Melanocyte of skin (primary cell): ENCODE data around the gene SMG5. TPM values are rescaled to one million over a fixed set of nuclear protein-coding genes. Genes with fewer than 3 reads are reported as not detected.

Experiments
- total RNA-seq, 2 donors: library from RNA; depleted of rRNA; stranded (reverse); fragments of >200 nt; gene quantifications; 2 replicates each; pipeline ENCODE4 v1.2.3, GENCODE V29; 2012

SMG5 gene, protein sequence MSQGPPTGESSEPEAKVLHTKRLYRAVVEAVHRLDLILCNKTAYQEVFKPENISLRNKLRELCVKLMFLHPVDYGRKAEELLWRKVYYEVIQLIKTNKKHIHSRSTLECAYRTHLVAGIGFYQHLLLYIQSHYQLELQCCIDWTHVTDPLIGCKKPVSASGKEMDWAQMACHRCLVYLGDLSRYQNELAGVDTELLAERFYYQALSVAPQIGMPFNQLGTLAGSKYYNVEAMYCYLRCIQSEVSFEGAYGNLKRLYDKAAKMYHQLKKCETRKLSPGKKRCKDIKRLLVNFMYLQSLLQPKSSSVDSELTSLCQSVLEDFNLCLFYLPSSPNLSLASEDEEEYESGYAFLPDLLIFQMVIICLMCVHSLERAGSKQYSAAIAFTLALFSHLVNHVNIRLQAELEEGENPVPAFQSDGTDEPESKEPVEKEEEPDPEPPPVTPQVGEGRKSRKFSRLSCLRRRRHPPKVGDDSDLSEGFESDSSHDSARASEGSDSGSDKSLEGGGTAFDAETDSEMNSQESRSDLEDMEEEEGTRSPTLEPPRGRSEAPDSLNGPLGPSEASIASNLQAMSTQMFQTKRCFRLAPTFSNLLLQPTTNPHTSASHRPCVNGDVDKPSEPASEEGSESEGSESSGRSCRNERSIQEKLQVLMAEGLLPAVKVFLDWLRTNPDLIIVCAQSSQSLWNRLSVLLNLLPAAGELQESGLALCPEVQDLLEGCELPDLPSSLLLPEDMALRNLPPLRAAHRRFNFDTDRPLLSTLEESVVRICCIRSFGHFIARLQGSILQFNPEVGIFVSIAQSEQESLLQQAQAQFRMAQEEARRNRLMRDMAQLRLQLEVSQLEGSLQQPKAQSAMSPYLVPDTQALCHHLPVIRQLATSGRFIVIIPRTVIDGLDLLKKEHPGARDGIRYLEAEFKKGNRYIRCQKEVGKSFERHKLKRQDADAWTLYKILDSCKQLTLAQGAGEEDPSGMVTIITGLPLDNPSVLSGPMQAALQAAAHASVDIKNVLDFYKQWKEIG
- 10 to 100 TPM; 54.4 to 63.6 TPM for total RNA-seq

DNA sequence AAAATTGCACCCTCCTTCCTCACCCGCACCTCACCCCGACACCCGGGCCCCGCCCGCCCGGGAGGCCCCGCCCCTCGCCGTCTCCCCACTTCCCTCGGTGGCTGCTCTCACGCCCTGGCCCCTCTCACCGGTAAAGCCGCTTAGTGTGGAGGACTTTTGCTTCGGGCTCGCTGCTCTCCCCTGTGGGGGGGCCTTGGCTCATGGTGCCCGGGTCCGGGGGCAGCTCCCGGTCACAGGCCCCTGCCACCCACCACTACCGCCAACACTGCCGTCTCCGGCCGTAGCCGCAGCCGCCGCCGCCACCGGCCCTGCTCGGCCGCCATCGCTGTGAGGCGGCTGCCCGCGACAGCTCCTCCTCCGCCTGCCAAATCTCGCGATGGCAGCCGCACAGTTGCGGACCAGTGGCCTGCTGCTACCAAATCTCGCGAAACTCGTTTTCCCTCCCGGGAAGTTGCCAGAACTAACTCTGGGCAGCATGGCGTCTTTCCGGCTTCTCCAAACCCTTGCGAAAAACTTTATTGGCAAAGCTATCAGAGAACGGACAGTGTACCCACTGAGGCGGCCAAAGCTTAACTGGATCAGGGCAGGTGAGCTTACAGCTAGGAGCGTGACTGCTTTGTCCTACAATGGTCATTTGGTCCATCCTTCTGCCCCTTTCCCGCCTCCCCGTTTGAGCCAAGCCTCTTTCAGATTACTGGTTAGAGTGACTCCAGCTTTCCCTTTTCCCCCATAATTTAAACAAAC, at the start of gene SMG5:
Gene SMG5 (minus strand): TSS at position 347 of the 744 bp plus-strand sequence. CDS start 145 bp downstream, at position 202.

DNA sequence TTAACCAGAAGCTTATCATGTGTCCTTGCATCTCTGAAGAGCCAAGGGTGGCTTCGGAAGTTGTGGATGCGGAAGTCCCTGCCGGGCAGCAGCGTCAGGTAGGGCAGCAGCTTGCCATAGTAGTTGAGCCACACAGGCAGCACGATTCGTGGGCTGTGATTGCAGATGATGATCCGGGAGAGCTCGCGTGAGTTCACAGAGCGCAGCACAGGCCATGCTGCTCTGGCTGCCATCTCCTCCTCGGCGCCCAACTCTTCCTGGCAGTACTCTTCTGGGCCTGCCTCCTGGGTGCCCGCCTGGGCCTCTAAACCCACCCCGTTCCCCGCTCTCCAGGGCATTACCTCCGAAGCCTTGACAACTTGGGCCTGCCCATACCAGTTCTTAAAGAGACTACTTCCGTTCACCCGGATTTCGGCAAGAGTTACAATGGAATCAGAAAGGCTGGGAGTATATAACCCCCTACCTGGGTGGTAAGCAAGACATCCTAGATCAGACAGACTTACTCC, 16.3 kb upstream of the SMG5 start, which contains the start of gene VHLL:
Gene VHLL (minus strand): TSS at position 456 of the 506 bp plus-strand sequence. CDS start 118 bp downstream, at position 338.

DNA sequence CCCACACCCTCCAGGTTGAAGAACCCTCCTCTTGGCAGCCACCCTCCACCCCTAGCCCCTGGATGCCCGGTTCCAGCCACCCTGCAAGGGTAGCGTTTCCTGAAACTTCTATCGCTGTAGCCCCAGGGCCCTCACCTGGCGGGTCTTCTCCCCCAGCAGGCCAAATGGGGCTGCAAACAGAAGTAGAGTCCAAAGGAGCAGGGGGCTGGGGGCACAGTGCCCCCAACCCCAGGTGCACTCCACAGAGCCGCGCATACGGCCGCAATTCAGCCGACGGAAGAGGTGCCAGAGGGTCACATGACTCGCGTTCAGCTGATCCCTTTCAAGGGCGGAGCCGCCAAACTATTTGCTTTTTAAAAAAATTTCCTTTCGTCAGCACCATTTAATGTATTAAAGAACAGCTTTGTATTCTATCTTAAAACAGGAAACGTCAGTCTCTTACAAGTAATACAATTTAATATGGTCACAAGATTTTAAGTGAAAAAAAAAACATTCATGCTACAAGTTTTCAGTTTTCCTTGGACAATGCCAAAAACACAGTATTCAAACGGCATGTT, 12.8 kb upstream of the SMG5 start, which contains the start of gene GLMP:
Gene GLMP (minus strand): TSS at position 289 of the 557 bp plus-strand sequence. CDS start 34 bp downstream, at position 255.

DNA sequence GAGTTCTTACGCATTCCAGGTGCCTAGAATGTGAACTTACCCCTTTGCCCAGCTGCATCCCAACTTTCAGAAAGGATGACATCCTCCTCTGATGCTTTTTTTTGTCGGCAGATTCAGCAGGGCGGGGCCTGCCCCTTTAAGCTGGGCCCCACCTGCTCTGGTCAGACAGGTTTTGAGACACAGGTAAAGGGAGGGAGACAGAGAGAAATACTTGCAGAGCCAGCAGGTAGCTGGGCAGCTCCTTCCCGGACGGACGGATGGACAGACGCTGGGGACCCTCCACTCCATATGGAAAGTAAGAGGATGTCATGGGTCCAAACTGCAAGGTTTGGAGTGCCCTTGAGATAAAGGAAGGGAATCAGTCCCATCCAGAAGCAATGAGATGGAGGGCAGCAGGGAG, 1.5 kb upstream of the SMG5 start, which contains the start of gene TMEM79:
Gene TMEM79 (plus strand): TSS at position 214 of the 400 bp plus-strand sequence. CDS start 902 bp downstream, outside the sequence.

DNA sequence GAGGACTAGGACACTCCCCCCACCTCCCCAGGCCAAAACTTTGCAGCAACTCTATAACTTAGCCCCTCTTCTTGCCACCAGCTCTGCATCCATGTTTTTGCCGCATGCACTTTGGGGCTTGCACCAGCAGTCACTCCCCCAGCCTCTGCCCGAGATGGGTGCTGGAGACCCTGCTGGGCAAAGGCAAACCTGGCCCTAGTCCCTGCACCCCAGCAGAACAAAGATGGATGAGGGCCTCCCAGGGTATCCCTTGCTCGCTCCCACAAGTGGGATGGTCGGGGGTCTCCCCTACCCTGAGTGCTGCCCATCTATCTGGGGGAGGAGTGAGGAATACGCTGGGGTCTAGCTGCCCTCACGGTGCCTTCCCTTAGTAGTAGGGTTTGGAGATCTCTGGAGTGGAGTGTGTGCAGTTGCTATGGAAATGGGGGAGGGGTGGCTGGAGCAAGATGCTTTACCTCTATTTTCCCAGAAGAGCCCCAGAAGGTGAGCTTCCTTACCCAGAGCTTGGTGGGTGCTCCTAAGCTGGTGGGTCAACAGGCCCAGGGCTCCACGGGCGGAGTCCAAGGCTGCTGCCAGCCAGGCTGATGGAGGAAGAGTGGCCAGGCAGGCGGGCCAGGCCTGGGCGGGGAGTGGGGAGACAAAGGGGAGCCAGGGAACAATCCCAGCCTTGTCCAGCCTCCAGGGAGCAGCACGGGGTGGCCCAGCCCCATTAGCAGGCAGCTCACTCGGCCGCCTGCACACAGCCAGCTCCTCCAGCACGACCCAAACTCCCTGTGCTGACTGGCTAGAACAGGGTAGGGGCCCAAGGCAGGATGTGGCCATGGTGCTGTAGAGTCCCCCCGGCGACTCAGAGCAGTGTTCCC, 34.9 kb downstream of the SMG5 start, which contains the start of gene PAQR6:
Gene PAQR6 (minus strand): TSS at position 597 of the 863 bp plus-strand sequence. CDS start 1,325 bp downstream, outside the sequence.

DNA sequence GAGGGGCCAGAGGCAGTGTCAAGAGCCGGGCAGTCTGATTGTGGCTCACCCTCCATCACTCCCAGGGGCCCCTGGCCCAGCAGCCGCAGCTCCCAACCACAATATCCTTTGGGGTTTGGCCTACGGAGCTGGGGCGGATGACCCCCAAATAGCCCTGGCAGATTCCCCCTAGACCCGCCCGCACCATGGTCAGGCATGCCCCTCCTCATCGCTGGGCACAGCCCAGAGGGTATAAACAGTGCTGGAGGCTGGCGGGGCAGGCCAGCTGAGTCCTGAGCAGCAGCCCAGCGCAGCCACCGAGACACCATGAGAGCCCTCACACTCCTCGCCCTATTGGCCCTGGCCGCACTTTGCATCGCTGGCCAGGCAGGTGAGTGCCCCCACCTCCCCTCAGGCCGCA, 40.7 kb downstream of the SMG5 start, which contains the start of gene BGLAP:
Gene BGLAP (plus strand): TSS at position 259 of the 400 bp plus-strand sequence. CDS start 48 bp downstream, at position 307.

DNA sequence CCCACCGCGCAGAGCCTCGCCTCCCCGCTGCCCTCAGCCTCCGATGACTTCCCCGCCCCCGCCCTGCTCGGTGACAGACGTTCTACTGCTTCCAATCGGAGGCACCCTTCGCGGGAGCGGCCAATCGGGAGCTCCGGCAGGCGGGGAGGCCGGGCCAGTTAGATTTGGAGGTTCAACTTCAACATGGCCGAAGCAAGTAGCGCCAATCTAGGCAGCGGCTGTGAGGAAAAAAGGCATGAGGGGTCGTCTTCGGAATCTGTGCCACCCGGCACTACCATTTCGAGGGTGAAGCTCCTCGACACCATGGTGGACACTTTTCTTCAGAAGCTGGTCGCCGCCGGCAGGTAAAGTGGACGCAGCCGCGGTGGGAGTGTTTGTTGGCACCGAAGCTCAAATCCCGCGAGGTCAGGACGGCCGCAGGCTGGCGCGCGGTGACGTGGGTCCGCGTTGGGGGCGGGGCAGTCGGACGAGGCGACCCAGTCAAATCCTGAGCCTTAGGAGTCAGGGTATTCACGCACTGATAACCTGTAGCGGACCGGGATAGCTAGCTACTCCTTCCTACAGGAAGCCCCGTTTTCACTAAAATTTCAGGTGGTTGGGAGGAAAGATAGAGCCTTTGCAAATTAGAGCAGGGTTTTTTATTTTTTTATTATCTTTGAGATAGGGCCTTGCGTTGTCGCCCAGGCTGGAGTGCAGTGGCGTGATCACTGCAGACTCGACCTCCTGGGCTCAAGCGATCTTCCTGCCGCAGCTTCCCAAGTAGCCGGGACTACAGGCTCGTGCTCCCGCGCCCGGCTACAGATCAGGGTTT, 69.6 kb downstream of the SMG5 start, which contains the start of gene PMF1:
Gene PMF1 (plus strand): TSS at position 175 of the 811 bp plus-strand sequence. CDS start 9 bp downstream, at position 184.

Other genes with a start within 250 kb of the SMG5 start
- 10 to 100 TPM; 16.0 to 21.0 TPM for gene UBQLN4, start 229.0 kb downstream of the SMG5 start, total RNA-seq
- 10 to 100 TPM; 35.1 to 42.0 TPM for gene LAMTOR2, start 228.0 kb downstream of the SMG5 start, total RNA-seq
- not detected for gene RAB25, start 221.7 kb downstream of the SMG5 start, total RNA-seq
- gene MEX3A, start 200.4 kb downstream of the SMG5 start, total RNA-seq, result 1 to 10 TPM; 1.0 to 4.0 TPM
- gene LMNA, start 168.1 kb downstream of the SMG5 start, total RNA-seq, result 1,000 to 10,000 TPM in 1 of 2 donors, 100 to 1,000 TPM in 1; 784 to 1,173 TPM
- under 1 TPM; 0.67 to 0.69 TPM for gene SEMA4A, start 129.2 kb downstream of the SMG5 start, total RNA-seq
- 10 to 100 TPM; 25.5 to 28.0 TPM for gene SLC25A44, start 88.7 kb downstream of the SMG5 start, total RNA-seq
- 10 to 100 TPM; 35.8 to 57.9 TPM for gene PMF1, start 69.8 kb downstream of the SMG5 start, total RNA-seq
- under 1 TPM in 1 of 2 donors, not detected in 1; 0.33 TPM for gene BGLAP, start 40.6 kb downstream of the SMG5 start, total RNA-seq
- gene PAQR6, start 34.8 kb downstream of the SMG5 start, total RNA-seq, result 1 to 10 TPM in 1 of 2 donors, under 1 TPM in 1; 0.67 to 1.4 TPM
- gene TMEM79, start 1.5 kb upstream of the SMG5 start, total RNA-seq, result 1 to 10 TPM; 1.3 to 1.4 TPM
- 100 to 1,000 TPM; 236 to 244 TPM for gene GLMP, start 12.9 kb upstream of the SMG5 start, total RNA-seq
- not detected for gene VHLL, start 16.5 kb upstream of the SMG5 start, total RNA-seq
- gene CCT3, start 55.5 kb upstream of the SMG5 start, total RNA-seq, result 100 to 1,000 TPM; 425 to 719 TPM
- 1 to 10 TPM in 1 of 2 donors, not detected in 1; 1.0 TPM for gene TSACC, start 55.7 kb upstream of the SMG5 start, total RNA-seq
- gene RHBG, start 86.4 kb upstream of the SMG5 start, total RNA-seq, result not detected
- gene MEF2D, start 217.9 kb upstream of the SMG5 start, total RNA-seq, result 10 to 100 TPM; 17.6 to 18.2 TPM